ENCODE data around the gene KLHDC7B. TPM values are rescaled to one million over a fixed set of nuclear protein-coding genes. Genes with fewer than 3 reads are reported as not detected.

KLHDC7B gene
- total RNA-seq, 1 donor from 2014 or later = 5.2 TPM

- Mint-ChIP-seq H3K27ac (no peak overlapping the region), H3K4me3 (no peak overlapping the region), H3K27me3 (peaks cover 18% of the 10 kb centered on the region), H3K4me1 (peaks cover 10% of the 10 kb centered on the region), H3K9me3 (no peaks in the 10 kb centered on the region), H3K36me3 (ENCODE audit: low read depth) (peaks cover 3% of the 10 kb centered on the region)
- CTCF ChIA-PET = no interaction called here
- ATAC-seq (ENCODE audit: low read depth) (no peak), DNase-seq (no peak)
- no peak for TF ChIP-seq CTCF (IDR thresholded peaks at IDR 0.05)
- intact Hi-C loops (cut with micrococcal nuclease) = no loop called here
- POLR2A ChIA-PET = no interaction called here
Observed at GRCh38 chr22:50597097-50597496, 51.4 kb downstream of the KLHDC7B start.

- DNase-seq (peak; percentile 66), ATAC-seq (ENCODE audit: low read depth) (peak; percentile 96)
- intact Hi-C loops (cut with micrococcal nuclease) = loop anchor here (2.0 kb wide), 1 partner anchor 17 kb away; the partner anchor contains the start of gene CHKB
- Mint-ChIP-seq H3K27ac (no peak overlapping the region), H3K9me3 (no peaks in the 10 kb centered on the region), H3K36me3 (ENCODE audit: low read depth) (peaks cover 3% of the 10 kb centered on the region), H3K4me3 (peak overlapping the region; percentile 72), H3K27me3 (peaks cover 29% of the 10 kb centered on the region), H3K4me1 (peaks cover 12% of the 10 kb centered on the region)
- POLR2A ChIA-PET = interaction anchor here (0.6 to 1.0 kb wide), 2 partner anchors 9 to 52 kb away, joined by 3 to 7 read pairs; no protein-coding TSS in a partner anchor
- CTCF ChIA-PET = no interaction called here
- TF ChIP-seq CTCF (IDR thresholded peaks at IDR 0.05) = no peak
Observed at GRCh38 chr22:50599816-50600455, 54.2 kb downstream of the KLHDC7B start.

- H3K36me3 Mint-ChIP-seq (ENCODE audit: low read depth) = peaks cover 3% of the 10 kb centered on the region
- CTCF ChIA-PET = no interaction called here
- H3K9me3 Mint-ChIP-seq = no peaks in the 10 kb centered on the region
- H3K27me3 Mint-ChIP-seq = peaks cover 29% of the 10 kb centered on the region
- POLR2A ChIA-PET = interaction anchor here (1.0 kb wide), 1 partner anchor 52 kb away, joined by 3 read pairs; no protein-coding TSS in a partner anchor
- DNase-seq (no peak), ATAC-seq (ENCODE audit: low read depth) (peak; percentile 55)
- H3K4me1 Mint-ChIP-seq = peaks cover 12% of the 10 kb centered on the region
- no peak for TF ChIP-seq CTCF (IDR thresholded peaks at IDR 0.05)
- intact Hi-C loops (cut with micrococcal nuclease) = loop anchor here (2.0 kb wide), 1 partner anchor 18 kb away; the partner anchor contains the start of gene CHKB
- H3K4me3 Mint-ChIP-seq = peak within 1 kb of the TSS; percentile 72
- H3K27ac Mint-ChIP-seq = no peak within 1 kb of the TSS
Observed at GRCh38 chr22:50600538-50600937, 54.8 kb downstream of the KLHDC7B start, which contains the start of gene MAPK8IP2. TSS of gene MAPK8IP2 (plus strand) at chr22:50600793. CDS start at chr22:50600819, 26 bp downstream.

Other genes with a start within 250 kb of the KLHDC7B start
- 18.6 and 20.6 TPM in 2 replicates for gene PLXNB2, start 238.3 kb upstream of the KLHDC7B start, total RNA-seq
- 3.2 and 5.2 TPM in 2 replicates for gene DENND6B, start 218.9 kb upstream of the KLHDC7B start, total RNA-seq
- 64.0 and 77.3 TPM in 2 replicates for gene PPP6R2, start 202.6 kb upstream of the KLHDC7B start, total RNA-seq
- 114 and 144 TPM in 2 replicates for gene SBF1, start 70.9 kb upstream of the KLHDC7B start, total RNA-seq
- gene ADM2, start 64.4 kb upstream of the KLHDC7B start, total RNA-seq = 5.1 and 5.2 TPM in 2 replicates
- gene MIOX, start 59.0 kb upstream of the KLHDC7B start, total RNA-seq = 0.15 and 0.22 TPM in 2 replicates
- gene LMF2, start 38.2 kb upstream of the KLHDC7B start, total RNA-seq = 76.6 and 81.0 TPM in 2 replicates
- gene NCAPH2, start 37.7 kb upstream of the KLHDC7B start, total RNA-seq = 63.9 and 68.2 TPM in 2 replicates
- gene SCO2, start 20.3 kb upstream of the KLHDC7B start, total RNA-seq = 7.1 and 11.6 TPM in 2 replicates
- gene TYMP, start 15.9 kb upstream of the KLHDC7B start, total RNA-seq = 91.8 and 92.9 TPM in 2 replicates
- gene SYCE3, start 17.0 kb downstream of the KLHDC7B start, total RNA-seq = not detected in 2 replicates
- gene CPT1B, start 32.5 kb downstream of the KLHDC7B start, total RNA-seq = 32.2 and 33.5 TPM in 2 replicates
- gene CHKB, start 37.0 kb downstream of the KLHDC7B start, total RNA-seq = 138 and 158 TPM in 2 replicates
- 0.18 and 0.20 TPM in 2 replicates for gene MAPK8IP2, start 54.9 kb downstream of the KLHDC7B start, total RNA-seq
- 49.0 and 50.9 TPM in 2 replicates for gene ARSA, start 82.3 kb downstream of the KLHDC7B start, total RNA-seq
- not detected in 2 replicates for gene SHANK3, start 126.9 kb downstream of the KLHDC7B start, total RNA-seq
- gene ACR, start 192.3 kb downstream of the KLHDC7B start, total RNA-seq = not detected in 2 replicates
- gene RABL2B, start 237.7 kb downstream of the KLHDC7B start, total RNA-seq = 57.6 and 62.5 TPM in 2 replicates